Right lobe of liver (tissue), 4 donors: ENCODE measurements around the gene KCNT1.

ENCODE experiments used
- CTCF ChIP-seq, 4 donors: fragments of 200-600 bp in 3 of 4; fragments of 450-650 bp in 1 of 4; IDR thresholded peaks; one replicate each; pipeline versions ENCODE4 v1.5.1 to v1.8.0; 2016 to 2022; ENCODE audit warnings: antibody characterized with exemption in 4 of 4, mild to moderate bottlenecking in 2 of 4
- POLR2A ChIP-seq: fragments of 450-650 bp; IDR thresholded peaks from one replicate; pipeline ENCODE4 v1.6.1; 2017; ENCODE audit warnings: antibody characterized with exemption, mild to moderate bottlenecking
- donor health status: DM: no; HTN: no; CAD: no.
- donor health status: DM: no; HTN: no; CAD: no.
- donor health status: DM: no; HTN: yes; CAD: no.

- TF ChIP-seq CTCF (IDR thresholded peaks at IDR 0.05): no peak
- no peak for TF ChIP-seq POLR2A
Observed at GRCh38 chr9:135794361-135794885, 92.4 kb downstream of the KCNT1 start.
